ENCODE data around the gene MYO16.

The MYO16 gene

GRCh38 chr13:108629181-108629752, at the start of gene MYO16:
TSS of gene MYO16 (plus strand) at chr13:108629611. CDS start at chr13:108629845, 234 bp downstream.
- no peak for DNase-seq

GRCh38 chr13:108586826-108587225, 42.6 kb upstream of the MYO16 start:
- no peak for DNase-seq

- no peak for DNase-seq
These were observed 40.9 kb upstream of the MYO16 start for GRCh38 chr13:108588516-108588915.

- DNase-seq, result no peak
These were observed 35.3 kb upstream of the MYO16 start for GRCh38 chr13:108594153-108594552.

- no peak for DNase-seq
These were observed 33.8 kb upstream of the MYO16 start for GRCh38 chr13:108595436-108596274.

- DNase-seq, result no peak
These were observed 31.5 kb upstream of the MYO16 start for GRCh38 chr13:108597943-108598342.

- DNase-seq, result no peak
These were observed 23.0 kb upstream of the MYO16 start for GRCh38 chr13:108606424-108606823.

GRCh38 chr13:108609353-108609752, 20.1 kb upstream of the MYO16 start:
- no peak for DNase-seq

GRCh38 chr13:108610507-108610906, 18.9 kb upstream of the MYO16 start:
- no peak for DNase-seq

GRCh38 chr13:108615241-108615640, 14.2 kb upstream of the MYO16 start:
- DNase-seq, result no peak

- no peak for DNase-seq
These were observed 11.2 kb upstream of the MYO16 start for GRCh38 chr13:108618233-108618632.

- no peak for DNase-seq
These were observed 7.9 kb upstream of the MYO16 start for GRCh38 chr13:108621462-108621861.

- no peak for DNase-seq
These were observed 5.3 kb upstream of the MYO16 start for GRCh38 chr13:108624108-108624507.

- no peak for DNase-seq
These were observed 4.4 kb upstream of the MYO16 start for GRCh38 chr13:108624979-108625378.

GRCh38 chr13:108629988-108630387, 577 bp downstream of the MYO16 start:
- no peak for DNase-seq

- no peak for DNase-seq
These were observed 3.3 kb downstream of the MYO16 start for GRCh38 chr13:108632649-108633167.

- DNase-seq, result no peak
These were observed 9.5 kb downstream of the MYO16 start for GRCh38 chr13:108638901-108639300.

GRCh38 chr13:108643646-108644353, 14.4 kb downstream of the MYO16 start:
- DNase-seq, result no peak

GRCh38 chr13:108645376-108645775, 16.0 kb downstream of the MYO16 start:
- DNase-seq, result no peak

- DNase-seq, result no peak
These were observed 20.9 kb downstream of the MYO16 start for GRCh38 chr13:108650271-108650670.

GRCh38 chr13:108656742-108657141, 27.3 kb downstream of the MYO16 start:
- no peak for DNase-seq

GRCh38 chr13:108657519-108657918, 28.1 kb downstream of the MYO16 start:
- no peak for DNase-seq

- no peak for DNase-seq
These were observed 33.1 kb downstream of the MYO16 start for GRCh38 chr13:108662528-108662927.

GRCh38 chr13:108663710-108664109, 34.3 kb downstream of the MYO16 start:
- no peak for DNase-seq

Measured in NCI-H446 treated with DMSO at 0.1 percent for 48 hours (cell line).